H1 (cell line): ENCODE measurements around the gene LKAAEAR1. TPM values are rescaled to one million over a fixed set of nuclear protein-coding genes. Genes with fewer than 3 reads are reported as not detected.

ENCODE experiments used
- SIX5 ChIP-seq: IDR thresholded peaks from 2 replicates; pipeline ENCODE4 v1.6.1; 2011; ENCODE audit warnings: mild to moderate bottlenecking, low read depth, low read length
- USF2 ChIP-seq: IDR thresholded peaks from 2 replicates; pipeline ENCODE4 v1.6.1; 2011; ENCODE audit warnings: low read length, improper control_type of control experiment
- YY1 ChIP-seq: IDR thresholded peaks from 2 replicates; pipeline ENCODE4 v1.6.1; 2011; ENCODE audit warnings: low read depth, mild to moderate bottlenecking, low read length
- polyA plus RNA-seq, 7 experiments: library from polyadenylated mRNA; depleted of rRNA in 3 of 7; stranded (reverse) in 5 of 7; unstranded in 2 of 7; fragments of >200 nt in 5 of 7; fragments of 200-250 nt in 2 of 7; gene quantifications; 1 replicate in 5 of 7; 2 replicates in 1 of 7; 4 replicates in 1 of 7; pipeline versions ENCODE4 v1.2.1 to v1.2.3, GENCODE V29; 2011 to 2013; ENCODE audit warnings: missing spikeins in 2 of 7, mixed read lengths in 2 of 7
- total RNA-seq: library from RNA; stranded (reverse); fragmentation: NEBNext Ultra II Directional; extraction: Animal tissue kit (Norgen Biotek cat#: 25700); gene quantifications from 2 replicates; pipeline ENCODE4 v1.2.1, GENCODE V29; 2021

Gene LKAAEAR1
- total and polyA plus RNA-seq, 2 of the 8 experiments (the other 6 are each of a cell fraction or from before 2014, with no cell fraction given) = 0.41 to 0.53 TPM

GRCh38 chr20:64091340-64091739 is 7.1 kb upstream of the LKAAEAR1 start (continued):
- TF ChIP-seq YY1 (no peak), USF2 (no peak), SIX5 (no peak)
